Smooth muscle cell (in vitro differentiated cells): Measurements from ENCODE around the gene PLEKHH1. TPM values are rescaled to one million over a fixed set of nuclear protein-coding genes. Genes with fewer than 3 reads are reported as not detected.
A peak's percentile ranks its signal among the peaks of the same experiment; 100 is the strongest.

Experiments used
- DNase-seq: peaks from one replicate; lab custom pipeline; 2025; ENCODE audit not compliant: unreplicated experiment; lab: John Stamatoyannopoulos, UW
- H2AFZ ChIP-seq: fragments of 200-600 bp; sonication (generic); 2 replicates; pipeline ENCODE4 v1.6.0; 2016; ENCODE audit warnings: antibody characterized with exemption, low read depth, mild to moderate bottlenecking
- H3F3A ChIP-seq: fragments of 200-600 bp; sonication (generic); 2 replicates; pipeline ENCODE4 v1.6.0; 2017; ENCODE audit warnings: antibody characterized with exemption, low read depth
- H3K27ac ChIP-seq: fragments of 200-600 bp; sonication (generic); 2 replicates; pipeline ENCODE4 v1.5.1; 2016; ENCODE audit warnings: low read depth, mild to moderate bottlenecking
- H3K27me3 ChIP-seq: fragments of 200-600 bp; sonication (generic); 2 replicates; pipeline ENCODE4 v1.6.1; 2016; ENCODE audit warnings: low read depth, mild to moderate bottlenecking
- H3K36me3 ChIP-seq: fragments of 200-600 bp; sonication (generic); 2 replicates; pipeline ENCODE4 v1.5.1; 2016; ENCODE audit warnings: low read depth
- H3K4me1 ChIP-seq: fragments of 200-600 bp; sonication (generic); 2 replicates; pipeline ENCODE4 v1.5.1; 2016; ENCODE audit warnings: low read depth
- H3K4me2 ChIP-seq: fragments of 200-600 bp; sonication (generic); 2 replicates; pipeline ENCODE4 v1.6.0; 2016; ENCODE audit warnings: mild to moderate bottlenecking
- H3K4me3 ChIP-seq: fragments of 200-600 bp; sonication (generic); 2 replicates; pipeline ENCODE4 v1.5.1; 2016; ENCODE audit warnings: mild to moderate bottlenecking
- H3K79me2 ChIP-seq: fragments of 200-600 bp; sonication (generic); 2 replicates; pipeline ENCODE4 v1.6.0; 2016; ENCODE audit warnings: low read depth, mild to moderate bottlenecking
- H3K9ac ChIP-seq: fragments of 200-600 bp; sonication (generic); 2 replicates; pipeline ENCODE4 v1.6.0; 2016; ENCODE audit warnings: low read depth
- H3K9me3 ChIP-seq: fragments of 200-600 bp; sonication (generic); replicated peaks from 2 replicates; pipeline ENCODE4 v1.5.1; 2016; ENCODE audit warnings: low read depth
- H4K20me1 ChIP-seq: fragments of 200-600 bp; sonication (generic); 2 replicates; pipeline ENCODE4 v1.6.0; 2016; ENCODE audit warnings: low read depth
- CTCF ChIP-seq: fragments of 200-600 bp; sonication (generic); IDR thresholded peaks from 2 replicates; pipeline ENCODE4 v1.5.1; 2017; ENCODE audit warnings: borderline replicate concordance, mild to moderate bottlenecking, antibody characterized with exemption; ENCODE audit not compliant: insufficient read depth, poor library complexity, severe bottlenecking
- WGBS: methylation state at CpG from one replicate; pipeline ENCODE4 v1.1.7; 2016; ENCODE audit warnings: low lambda C conversion rate; 5-methylcytosine and 5-hydroxymethylcytosine counted together
- polyA plus RNA-seq: library from polyadenylated mRNA; unstranded; fragments of >200 nt; fragmentation: Nextera tagmentation; extraction: Ambion mirVana; gene quantifications from 2 replicates; pipeline ENCODE4 v1.2.1, GENCODE V29; 2016
- total RNA-seq: library from RNA; depleted of rRNA; stranded (reverse); fragments of >200 nt; gene quantifications from 2 replicates; pipeline ENCODE4 v1.2.3, GENCODE V29; 2014

The PLEKHH1 gene
- total and polyA plus RNA-seq, 2 experiments from 2014 or later, result 0.88 to 12.1 TPM

- no peaks in the 10 kb centered on the region for H3K36me3 ChIP-seq
- H3K4me1 ChIP-seq, result no peaks in the 10 kb centered on the region
- no peaks in the 10 kb centered on the region for H3F3A ChIP-seq
- no peak overlapping the region for H3K4me3 ChIP-seq
- no peak for TF ChIP-seq CTCF
- H3K79me2 ChIP-seq, result no peaks in the 10 kb centered on the region
- 97% methylated on average over 7 of the region's 7 CpGs for WGBS
- H3K4me2 ChIP-seq, result no peak overlapping the region
- no peaks in the 10 kb centered on the region for H3K27me3 ChIP-seq
- DNase-seq, result no peak
- H2AFZ ChIP-seq, result no peak overlapping the region
- no peaks in the 10 kb centered on the region for H4K20me1 ChIP-seq
- no peak overlapping the region for H3K27ac ChIP-seq
- no peaks in the 10 kb centered on the region for H3K9me3 ChIP-seq
- H3K9ac ChIP-seq, result no peak overlapping the region
Observed at GRCh38 chr14:67554341-67554740, 21.3 kb downstream of the PLEKHH1 start.

- no peaks in the 10 kb centered on the region for H3K4me1 ChIP-seq
- DNase-seq, result no peak
- H3K79me2 ChIP-seq, result no peaks in the 10 kb centered on the region
- no peaks in the 10 kb centered on the region for H3K9me3 ChIP-seq
- H3K9ac ChIP-seq, result no peak overlapping the region
- TF ChIP-seq CTCF, result no peak
- H2AFZ ChIP-seq, result no peak overlapping the region
- H3K36me3 ChIP-seq, result no peaks in the 10 kb centered on the region
- WGBS, result 86% methylated on average over 11 of the region's 11 CpGs
- H3F3A ChIP-seq, result no peaks in the 10 kb centered on the region
- no peak overlapping the region for H3K4me2 ChIP-seq
- no peaks in the 10 kb centered on the region for H4K20me1 ChIP-seq
- H3K4me3 ChIP-seq, result no peak overlapping the region
- no peak overlapping the region for H3K27ac ChIP-seq
- no peaks in the 10 kb centered on the region for H3K27me3 ChIP-seq
Observed at GRCh38 chr14:67555518-67556090, 22.5 kb downstream of the PLEKHH1 start.

GRCh38 chr14:67556671-67557070 is 23.6 kb downstream of the PLEKHH1 start:
- Histone ChIP-seq H2AFZ (no peak overlapping the region), H3K4me1 (no peaks in the 10 kb centered on the region), H4K20me1 (no peaks in the 10 kb centered on the region), H3K79me2 (no peaks in the 10 kb centered on the region), H3K27me3 (no peaks in the 10 kb centered on the region), H3K36me3 (no peaks in the 10 kb centered on the region), H3K9ac (no peak overlapping the region), H3F3A (no peaks in the 10 kb centered on the region), H3K4me2 (no peak overlapping the region), H3K9me3 (no peaks in the 10 kb centered on the region), H3K27ac (peak overlapping the region; percentile 51), H3K4me3 (no peak overlapping the region)
- no peak for DNase-seq
- no peak for TF ChIP-seq CTCF
- 79% methylated on average over 2 of the region's 2 CpGs for WGBS

- H3K9ac ChIP-seq, result no peak overlapping the region
- no peaks in the 10 kb centered on the region for H3K27me3 ChIP-seq
- no peaks in the 10 kb centered on the region for H3F3A ChIP-seq
- H3K4me3 ChIP-seq, result no peak overlapping the region
- 67% methylated on average over 7 of the region's 7 CpGs for WGBS
- H3K9me3 ChIP-seq, result no peaks in the 10 kb centered on the region
- H3K27ac ChIP-seq, result peak overlapping the region; percentile 51
- H3K4me1 ChIP-seq, result no peaks in the 10 kb centered on the region
- H2AFZ ChIP-seq, result no peak overlapping the region
- H4K20me1 ChIP-seq, result no peaks in the 10 kb centered on the region
- TF ChIP-seq CTCF, result no peak
- no peak overlapping the region for H3K4me2 ChIP-seq
- no peaks in the 10 kb centered on the region for H3K36me3 ChIP-seq
- no peaks in the 10 kb centered on the region for H3K79me2 ChIP-seq
- no peak for DNase-seq
Observed at GRCh38 chr14:67557118-67557517, 24.0 kb downstream of the PLEKHH1 start.
